Adrenal gland (tissue), 12 donors: ENCODE results near the gene ART1. TPM values are rescaled to one million over a fixed set of nuclear protein-coding genes. Genes with fewer than 3 reads are reported as not detected.

Experiments
- DNase-seq, 7 donors: peaks; one replicate each; pipeline ENCODE4 v3.0.0-alpha.2; 2019 to 2020
- H3K27ac ChIP-seq, 5 donors: fragments of 200-600 bp; sonication (generic) in 4 of 5; 1 replicate in 3 of 5; 2 replicates in 2 of 5; pipeline versions ENCODE4 v1.5.1 to v1.8.0; 2016 to 2020; ENCODE audit warnings: mild to moderate bottlenecking in 1 of 5
- H3K27me3 ChIP-seq: fragments of 200-600 bp; 2 replicates; pipeline ENCODE4 v1.8.0; 2021
- H3K36me3 ChIP-seq, 2 donors: fragments of 200-600 bp; replicated peaks in 1 of 2; 1 replicate in 1 of 2; 2 replicates in 1 of 2; pipeline versions ENCODE4 v1.5.1 to v1.8.0; 2018 to 2022
- H3K4me1 ChIP-seq, 2 donors: fragments of 200-600 bp; replicated peaks in 1 of 2; 1 replicate in 1 of 2; 2 replicates in 1 of 2; pipeline versions ENCODE4 v1.5.1 to v1.8.0; 2018 to 2021
- H3K4me3 ChIP-seq, 4 donors: fragments of 200-600 bp; sonication (generic) in 3 of 4; one replicate each; pipeline ENCODE4 v1.5.1; 2016 to 2018
- H3K9me3 ChIP-seq, 3 donors: fragments of 200-600 bp; sonication (generic) in 1 of 3; replicated peaks in 1 of 3; 1 replicate in 2 of 3; 2 replicates in 1 of 3; pipeline versions ENCODE4 v1.5.1 to v1.8.0; 2016 to 2021
- POLR2A ChIP-seq, 2 donors: fragments of 450-650 bp; IDR thresholded peaks; one replicate each; pipeline ENCODE4 v1.6.1; 2017; ENCODE audit warnings: antibody characterized with exemption in 2 of 2, mild to moderate bottlenecking in 2 of 2, moderate library complexity in 1 of 2
- WGBS, 4 donors: extraction: QIAGEN DNeasy Blood & Tissue Kit in 2 of 4; methylation state at CpG; one replicate each; pipeline versions ENCODE4 v1.1.5 to v1.1.7; 2013 to 2017; 5-methylcytosine and 5-hydroxymethylcytosine counted together
- intact Hi-C, 2 donors: fragments of 100-400 bp; cut with DNase I; formaldehyde crosslinking; loops; one replicate each; pipeline versions ENCODE4 v1.14.1 to v1.15.0; 2022 to 2023
- polyA plus RNA-seq, 3 donors: library from polyadenylated mRNA; stranded (reverse); fragments of 200-250 nt in 2 of 3; fragments of 350-450 nt in 1 of 3; fragmentation: Illumina TruSeq in 1 of 3; extraction: RNeasy Lipid Tissue Mini Kit (QIAGEN cat#74804) in 1 of 3; gene quantifications; one replicate each; pipeline ENCODE4 v1.2.3, GENCODE V29; 2013 to 2014
- total RNA-seq, 9 donors: library from RNA; depleted of rRNA in 4 of 9; stranded (reverse); fragments of >200 nt in 4 of 9; fragments of 120-200 nt in 1 of 9; fragmentation: NEBNext Ultra II Directional in 1 of 9; extraction: Animal tissue kit (Norgen Biotek cat#: 25700) in 1 of 9; gene quantifications; one replicate each; pipeline versions ENCODE4 v1.1.0 to v1.2.4, GENCODE V29; 2013 to 2023
- TF ChIP-seq, protein P1 (sequence below), 6 experiments: fragments of 450-650 bp in 4 of 6; fragments of 200-600 bp in 2 of 6; sonication (generic) in 1 of 6; IDR thresholded peaks; 1 replicate in 5 of 6; 2 replicates in 1 of 6; pipeline versions ENCODE4 v1.5.1 to v1.8.0; 2016 to 2021; ENCODE audit warnings: antibody characterized with exemption in 6 of 6, mild to moderate bottlenecking in 2 of 6, moderate library complexity in 1 of 6
- donor health status: healthy with polysubstance abuse.
- donor health status: Bipolar disorder and iron deficiency.
- donor health status: DM: yes; HTN: yes; CAD: no.
- donor health status: DM: no; HTN: no; CAD: no.
- donor health status: DM: no; HTN: no; CAD: no.
- donor health status: DM: yes; HTN: yes; CAD: no.

The ART1 gene
- total and polyA plus RNA-seq, 12 donors: 0.46 to 5.2 (median 0.53) TPM; not detected in 8

DNA sequence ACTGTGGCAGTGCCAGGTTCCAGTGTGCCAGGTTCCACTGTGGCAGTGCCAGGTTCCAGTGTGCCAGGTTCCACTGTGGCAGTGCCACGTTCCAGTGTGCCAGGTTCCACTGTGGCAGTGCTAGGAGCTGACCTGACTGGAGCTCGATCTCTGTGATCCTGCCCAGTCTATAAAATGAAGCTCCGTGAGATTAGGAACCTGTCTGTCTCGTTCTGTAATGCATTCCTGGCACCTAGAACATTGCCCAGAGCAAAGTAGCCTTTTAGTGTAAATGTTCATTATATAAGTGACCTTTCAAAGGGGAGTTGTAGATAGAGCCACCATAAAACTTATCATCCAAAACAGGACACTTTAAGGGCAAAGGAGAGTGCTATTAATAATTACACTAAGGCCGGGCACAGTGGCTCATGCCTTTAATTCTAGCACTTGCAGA lies 39.1 kb upstream of the ART1 start:
- Histone ChIP-seq H3K27ac (no peak overlapping the region), H3K9me3 (no peaks in the 10 kb centered on the region), H3K4me3 (no peak overlapping the region), H3K4me1 (no peaks in the 10 kb centered on the region), H3K36me3 (no peaks in the 10 kb centered on the region), H3K27me3 (no peaks in the 10 kb centered on the region)
- intact Hi-C loops: no loop called here
- DNase-seq: no peak
- 79 to 89% (median 83%) methylated on average over 4 to 5 of the region's 5 CpGs for WGBS, 4 donors
- TF ChIP-seq, protein P1, sequence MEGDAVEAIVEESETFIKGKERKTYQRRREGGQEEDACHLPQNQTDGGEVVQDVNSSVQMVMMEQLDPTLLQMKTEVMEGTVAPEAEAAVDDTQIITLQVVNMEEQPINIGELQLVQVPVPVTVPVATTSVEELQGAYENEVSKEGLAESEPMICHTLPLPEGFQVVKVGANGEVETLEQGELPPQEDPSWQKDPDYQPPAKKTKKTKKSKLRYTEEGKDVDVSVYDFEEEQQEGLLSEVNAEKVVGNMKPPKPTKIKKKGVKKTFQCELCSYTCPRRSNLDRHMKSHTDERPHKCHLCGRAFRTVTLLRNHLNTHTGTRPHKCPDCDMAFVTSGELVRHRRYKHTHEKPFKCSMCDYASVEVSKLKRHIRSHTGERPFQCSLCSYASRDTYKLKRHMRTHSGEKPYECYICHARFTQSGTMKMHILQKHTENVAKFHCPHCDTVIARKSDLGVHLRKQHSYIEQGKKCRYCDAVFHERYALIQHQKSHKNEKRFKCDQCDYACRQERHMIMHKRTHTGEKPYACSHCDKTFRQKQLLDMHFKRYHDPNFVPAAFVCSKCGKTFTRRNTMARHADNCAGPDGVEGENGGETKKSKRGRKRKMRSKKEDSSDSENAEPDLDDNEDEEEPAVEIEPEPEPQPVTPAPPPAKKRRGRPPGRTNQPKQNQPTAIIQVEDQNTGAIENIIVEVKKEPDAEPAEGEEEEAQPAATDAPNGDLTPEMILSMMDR (IDR thresholded peaks at IDR 0.05): no peak
- TF ChIP-seq POLR2A (IDR thresholded peaks at IDR 0.05): no peak

DNA sequence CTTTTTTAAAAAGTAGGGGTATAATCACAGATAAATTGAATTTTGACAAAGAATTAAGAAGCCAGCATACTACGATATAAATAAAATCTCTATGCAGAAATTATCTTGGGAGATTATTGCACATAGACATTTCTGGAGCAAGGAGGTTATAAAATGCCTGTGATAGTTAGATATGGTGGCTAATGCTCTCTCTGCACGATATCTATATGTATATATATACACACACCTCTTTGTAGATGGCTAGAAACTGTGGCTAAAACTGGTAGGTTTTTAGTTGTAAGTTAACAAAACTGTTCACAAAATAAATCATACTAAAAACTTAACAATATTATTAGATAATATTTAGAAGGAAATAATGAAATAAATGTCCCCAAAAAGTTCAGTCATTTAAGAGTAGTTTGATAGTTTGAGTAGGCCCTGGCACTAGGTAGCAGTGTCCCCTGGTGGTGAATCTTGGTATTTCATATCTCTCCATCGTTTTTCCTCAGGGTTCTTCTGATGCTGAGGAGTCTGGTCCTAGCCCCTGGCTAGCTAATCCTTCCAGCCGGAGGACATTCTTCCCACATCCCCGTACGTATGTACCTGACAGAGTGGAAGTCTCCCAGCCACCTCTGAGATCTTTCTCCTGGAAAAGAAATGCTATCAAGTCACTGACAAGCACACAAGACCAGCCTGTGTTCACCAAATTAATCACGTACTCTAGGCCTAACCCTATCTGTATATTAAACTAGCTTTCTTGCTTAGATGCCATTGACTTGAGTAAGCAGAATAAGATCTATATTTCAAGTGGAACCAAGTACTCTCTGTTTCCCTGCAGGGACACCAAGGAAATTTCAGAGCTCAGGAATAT lies 35.3 kb upstream of the ART1 start:
- intact Hi-C loops: no loop called here
- Histone ChIP-seq H3K36me3 (no peaks in the 10 kb centered on the region), H3K4me3 (no peak overlapping the region), H3K27ac (no peak overlapping the region), H3K27me3 (no peaks in the 10 kb centered on the region), H3K9me3 (no peaks in the 10 kb centered on the region), H3K4me1 (no peaks in the 10 kb centered on the region)
- TF ChIP-seq, protein P1 (IDR thresholded peaks at IDR 0.05): peak; percentile 75 to 92 (median 84)
- no peak for TF ChIP-seq POLR2A (IDR thresholded peaks at IDR 0.05)
- peak in 2 of 7 donors; percentile 30 to 32 for DNase-seq
- 50 to 64% (median 53%) methylated on average over 7 of the region's 7 CpGs for WGBS, 4 donors

DNA sequence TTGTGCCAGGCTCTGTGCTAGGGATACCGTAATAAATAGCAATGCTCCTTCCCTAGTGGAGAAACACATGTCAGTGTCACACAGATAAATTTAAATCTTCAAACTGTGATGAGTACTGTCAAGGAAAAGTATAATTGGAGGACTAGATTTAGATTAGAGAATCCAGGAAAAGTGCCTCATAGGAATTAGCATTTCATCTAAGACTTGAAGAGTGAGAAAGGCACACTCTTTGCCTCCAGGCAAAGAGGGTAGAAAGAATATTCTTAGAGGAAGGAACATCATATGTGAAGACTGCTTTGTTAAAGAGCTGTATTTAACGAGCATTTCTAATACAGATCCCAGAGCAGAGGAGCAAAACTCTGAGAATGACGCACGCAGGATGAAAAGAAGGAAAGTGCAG lies 34.1 kb upstream of the ART1 start:
- no peaks in the 10 kb centered on the region for H3K36me3 ChIP-seq
- 81 to 86% (median 84%) methylated on average over 4 of the region's 4 CpGs for WGBS, 4 donors
- H3K4me3 ChIP-seq: no peak overlapping the region
- TF ChIP-seq, protein P1 (IDR thresholded peaks at IDR 0.05): no peak
- no peak for TF ChIP-seq POLR2A (IDR thresholded peaks at IDR 0.05)
- no peaks in the 10 kb centered on the region for H3K9me3 ChIP-seq
- no peak for DNase-seq
- no peaks in the 10 kb centered on the region for H3K27me3 ChIP-seq
- H3K27ac ChIP-seq: no peak overlapping the region
- no peaks in the 10 kb centered on the region for H3K4me1 ChIP-seq
- intact Hi-C loops: no loop called here

DNA sequence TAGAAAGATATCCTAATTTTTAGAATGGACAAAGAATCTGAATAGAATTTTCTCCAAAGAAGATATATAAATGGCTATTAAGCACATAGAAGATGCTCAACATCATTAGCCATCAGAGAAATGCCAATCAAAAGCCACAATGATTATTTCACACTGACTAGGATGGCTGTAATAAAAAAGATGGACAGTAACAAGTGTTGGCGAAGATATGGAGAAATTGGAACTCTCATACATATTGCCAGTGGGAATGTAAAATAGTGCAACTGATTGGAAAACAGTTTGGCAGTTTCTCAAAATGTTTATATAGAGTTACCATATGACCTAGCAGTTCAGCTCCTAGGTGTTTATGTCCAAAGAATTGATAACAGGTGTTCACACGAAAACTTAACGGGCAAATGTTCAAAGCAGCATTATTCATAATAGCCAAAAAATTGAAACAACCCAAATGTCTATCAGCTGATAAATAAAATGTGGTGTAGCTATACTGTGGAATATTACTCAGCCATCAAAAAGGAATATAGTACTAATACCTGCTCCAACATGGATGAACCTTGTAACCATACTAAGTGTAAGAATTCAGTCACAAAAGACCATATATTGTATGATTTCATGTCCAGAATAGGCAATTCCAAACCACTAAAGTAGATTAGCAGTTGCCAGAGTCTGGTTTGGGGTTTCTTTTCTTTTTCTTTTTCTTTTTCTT lies 32.8 kb upstream of the ART1 start:
- H3K4me1 ChIP-seq: no peaks in the 10 kb centered on the region
- H3K27ac ChIP-seq: no peak overlapping the region
- TF ChIP-seq, protein P1 (IDR thresholded peaks at IDR 0.05): no peak
- TF ChIP-seq POLR2A (IDR thresholded peaks at IDR 0.05): no peak
- no peaks in the 10 kb centered on the region for H3K27me3 ChIP-seq
- H3K9me3 ChIP-seq: no peaks in the 10 kb centered on the region
- 62 to 88% (median 81%) methylated on average over 3 of the region's 3 CpGs for WGBS, 4 donors
- no peak overlapping the region for H3K4me3 ChIP-seq
- no peaks in the 10 kb centered on the region for H3K36me3 ChIP-seq
- DNase-seq: no peak
- intact Hi-C loops: no loop called here
